Stimulated activated naive CD4-positive, alpha-beta T cell (primary cell): Measurements from ENCODE around the gene FYCO1.
"Not testable (repeated sequence)": the region's sequence is repeated elsewhere in the genome, so short reads cannot be mapped to it uniquely, and the experiment has no call there.

Experiments
- DNase-seq, 6 experiments: peaks; one replicate each; lab custom pipeline; 2025; lab: John Stamatoyannopoulos, UW

Gene FYCO1

GRCh38 chr3:46010519-46011113 is 15.0 kb upstream of the FYCO1 start:
- DNase-seq = no peak

GRCh38 chr3:46008058-46008457 is 12.4 kb upstream of the FYCO1 start:
- DNase-seq = no peak

GRCh38 chr3:46007280-46007679 is 11.7 kb upstream of the FYCO1 start:
- no peak for DNase-seq

DNA sequence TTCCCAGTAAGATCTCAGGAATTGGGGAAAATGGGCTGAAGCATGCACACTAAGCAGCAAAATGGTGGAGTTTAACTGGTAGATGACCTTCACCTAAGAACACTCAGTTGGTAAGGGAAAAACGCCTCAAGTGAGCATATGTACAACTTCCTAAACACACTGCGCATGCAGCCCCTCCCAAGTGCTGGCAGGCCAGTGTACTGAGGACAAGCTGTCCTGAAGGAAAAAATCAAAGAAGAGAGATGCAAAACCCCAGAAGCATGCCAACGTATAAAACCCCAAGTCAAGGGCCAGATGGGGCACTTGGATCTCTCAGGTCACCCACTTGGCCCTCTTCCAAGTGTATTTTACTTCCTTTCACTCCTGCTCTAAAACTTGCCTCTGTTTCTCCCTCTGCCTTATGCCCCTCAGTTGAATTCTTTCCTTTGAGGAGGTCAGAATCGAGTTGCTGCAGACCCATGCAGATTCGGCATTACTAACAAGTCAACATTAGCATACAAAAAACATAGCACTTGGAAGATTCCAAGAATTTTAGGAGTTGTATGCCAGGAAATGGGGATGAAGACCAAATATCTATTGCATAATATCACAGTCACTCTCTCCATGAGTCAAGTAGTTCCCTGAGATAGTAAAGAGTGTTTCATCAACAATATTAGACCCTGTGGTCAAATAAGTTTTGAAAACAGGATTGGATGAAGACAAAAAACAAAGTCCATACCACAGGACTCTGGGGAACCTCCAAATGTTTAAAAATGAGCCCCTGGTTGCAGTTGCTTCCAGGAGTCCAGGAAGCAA is 10.8 kb upstream of the FYCO1 start:
- no peak for DNase-seq

DNA sequence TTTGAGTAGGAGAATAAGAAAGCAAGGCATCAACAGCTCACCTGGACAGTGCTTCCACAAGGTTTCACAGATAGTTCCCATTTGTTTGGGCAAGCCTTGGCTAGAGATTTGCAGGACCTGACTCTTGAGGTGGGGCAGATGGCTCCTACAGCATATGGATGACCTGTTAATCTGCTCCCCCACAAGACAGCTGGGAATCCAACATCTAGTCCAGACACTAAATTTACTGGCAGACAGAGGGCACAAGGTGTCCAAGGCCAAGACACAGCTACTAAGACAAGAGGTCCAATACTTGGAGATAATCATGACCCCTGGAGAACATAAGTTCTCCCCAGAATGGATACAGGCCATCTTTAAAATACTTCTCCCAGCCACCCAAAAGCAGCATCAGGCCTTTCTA is 8.1 kb upstream of the FYCO1 start:
- not testable (repeated sequence) for DNase-seq

- DNase-seq = no peak
Measured at GRCh38 chr3:46001178-46001577, 5.6 kb upstream of the FYCO1 start.

GRCh38 chr3:45997942-45998341 is 2.3 kb upstream of the FYCO1 start:
- DNase-seq = no peak

DNA sequence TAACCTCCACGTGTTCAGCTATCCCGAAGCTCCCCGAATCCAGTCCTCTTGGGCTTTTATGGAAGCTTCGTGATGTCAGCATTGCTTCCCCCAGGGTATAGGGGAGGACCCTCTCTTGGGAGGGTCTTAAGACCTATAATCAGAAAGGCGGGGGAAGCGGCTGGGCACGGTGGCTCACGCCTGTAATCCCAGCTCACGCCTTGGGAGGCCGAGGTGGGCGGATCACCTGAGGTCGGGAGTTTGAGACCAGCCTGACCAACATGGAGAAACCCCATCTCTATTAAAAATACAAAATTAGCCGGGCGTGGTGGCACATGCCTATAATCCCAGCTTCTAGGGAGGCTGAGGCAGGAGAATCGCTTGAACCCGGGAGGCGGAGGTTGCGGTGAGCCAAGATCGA is 1.9 kb upstream of the FYCO1 start:
- DNase-seq = not testable (repeated sequence)

- no peak for DNase-seq
Measured at GRCh38 chr3:45994419-45995235, 997 bp downstream of the FYCO1 start.

GRCh38 chr3:45993421-45994027 is 2.1 kb downstream of the FYCO1 start:
- no peak for DNase-seq

DNA sequence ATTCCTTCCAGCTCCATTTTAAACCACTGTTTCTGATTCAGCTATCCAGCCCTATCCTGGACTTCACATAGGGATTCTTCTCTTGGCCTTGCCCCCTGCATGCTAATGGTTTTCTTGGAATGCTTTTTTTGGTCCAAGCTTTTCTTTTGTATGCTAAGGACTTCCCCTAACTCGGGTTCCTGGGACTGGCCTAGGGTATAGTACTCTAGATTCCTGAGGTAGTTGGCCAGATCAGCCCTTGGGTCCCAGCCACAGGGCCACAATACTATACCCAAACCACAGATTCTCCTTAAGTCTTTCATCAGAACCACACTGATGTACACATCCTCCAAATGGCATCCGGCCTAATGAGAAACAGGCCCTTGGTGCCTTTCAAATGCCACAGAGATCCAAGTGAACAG is 2.8 kb downstream of the FYCO1 start:
- no peak for DNase-seq

DNA sequence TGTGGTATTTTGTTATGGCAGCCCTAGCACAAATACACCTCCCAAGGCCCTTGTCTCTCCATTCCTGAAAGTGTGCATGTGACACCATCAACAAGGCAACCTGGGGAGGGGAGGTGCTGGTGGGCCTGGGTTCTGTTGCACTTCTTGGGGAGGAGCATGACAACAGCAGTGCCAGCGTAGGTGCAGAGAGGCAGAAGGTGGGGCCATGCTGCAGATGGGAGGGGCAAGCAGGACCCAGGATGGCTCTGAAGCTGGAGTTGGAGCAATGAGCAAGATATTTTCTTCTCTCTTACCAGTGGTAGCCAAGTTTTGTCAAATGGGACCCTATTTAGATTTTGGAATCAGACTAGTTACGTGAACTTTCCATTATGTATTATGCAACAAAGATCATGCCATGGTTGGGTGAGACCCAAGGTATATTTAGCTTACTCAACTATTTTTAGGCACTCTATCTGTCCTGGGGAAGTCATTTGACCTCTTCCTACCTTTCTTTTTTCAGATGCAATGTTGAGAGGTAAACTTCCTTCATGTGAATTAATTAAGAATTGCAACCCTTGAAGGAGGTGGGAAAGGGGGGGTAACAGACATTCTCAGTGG is 3.4 kb downstream of the FYCO1 start:
- no peak for DNase-seq

GRCh38 chr3:45991341-45991740 is 4.3 kb downstream of the FYCO1 start:
- DNase-seq = no peak

DNA sequence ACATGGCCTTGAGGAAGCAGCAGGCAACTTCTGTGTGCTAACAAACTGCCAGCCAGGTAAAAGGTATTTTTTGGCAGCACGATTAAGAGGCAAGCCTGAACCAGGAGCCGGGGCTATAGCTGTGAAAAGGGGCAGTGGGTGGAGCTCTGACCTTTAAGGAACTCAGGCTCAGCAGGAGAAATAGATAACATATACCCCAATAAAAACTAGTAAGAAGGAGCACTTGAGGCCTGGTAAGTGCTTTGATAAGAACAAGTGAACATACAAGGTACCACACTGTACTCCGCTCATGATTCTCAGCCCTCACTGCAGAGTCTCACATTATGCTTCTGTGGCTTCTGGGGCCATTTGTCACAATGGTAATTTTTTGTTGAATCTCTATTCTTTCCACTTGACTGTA is 5.4 kb downstream of the FYCO1 start:
- DNase-seq = no peak

GRCh38 chr3:45988804-45989203 is 6.8 kb downstream of the FYCO1 start:
- DNase-seq = no peak

DNA sequence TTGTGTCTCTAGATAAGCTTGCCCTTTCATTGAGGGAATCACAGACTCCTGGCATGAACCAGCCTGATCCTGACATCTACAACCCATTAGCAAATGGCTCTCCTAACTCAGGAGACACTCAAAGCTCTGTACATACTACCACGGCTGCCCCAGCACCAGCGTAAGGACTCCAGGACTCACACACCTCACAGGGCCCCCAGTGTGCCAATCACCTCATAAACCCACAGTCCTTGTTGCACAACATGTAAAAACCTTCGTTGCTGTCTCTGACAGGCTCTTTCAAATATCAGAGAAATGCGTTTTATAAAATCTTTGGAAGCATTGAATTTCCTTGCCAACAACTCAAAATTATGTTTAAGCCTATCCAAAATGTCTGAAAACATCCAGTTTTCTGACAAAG is 7.3 kb downstream of the FYCO1 start:
- no peak for DNase-seq

GRCh38 chr3:45987368-45988291 is 8.0 kb downstream of the FYCO1 start:
- DNase-seq = no peak

GRCh38 chr3:45986303-45986982 is 9.2 kb downstream of the FYCO1 start:
- no peak for DNase-seq

DNA sequence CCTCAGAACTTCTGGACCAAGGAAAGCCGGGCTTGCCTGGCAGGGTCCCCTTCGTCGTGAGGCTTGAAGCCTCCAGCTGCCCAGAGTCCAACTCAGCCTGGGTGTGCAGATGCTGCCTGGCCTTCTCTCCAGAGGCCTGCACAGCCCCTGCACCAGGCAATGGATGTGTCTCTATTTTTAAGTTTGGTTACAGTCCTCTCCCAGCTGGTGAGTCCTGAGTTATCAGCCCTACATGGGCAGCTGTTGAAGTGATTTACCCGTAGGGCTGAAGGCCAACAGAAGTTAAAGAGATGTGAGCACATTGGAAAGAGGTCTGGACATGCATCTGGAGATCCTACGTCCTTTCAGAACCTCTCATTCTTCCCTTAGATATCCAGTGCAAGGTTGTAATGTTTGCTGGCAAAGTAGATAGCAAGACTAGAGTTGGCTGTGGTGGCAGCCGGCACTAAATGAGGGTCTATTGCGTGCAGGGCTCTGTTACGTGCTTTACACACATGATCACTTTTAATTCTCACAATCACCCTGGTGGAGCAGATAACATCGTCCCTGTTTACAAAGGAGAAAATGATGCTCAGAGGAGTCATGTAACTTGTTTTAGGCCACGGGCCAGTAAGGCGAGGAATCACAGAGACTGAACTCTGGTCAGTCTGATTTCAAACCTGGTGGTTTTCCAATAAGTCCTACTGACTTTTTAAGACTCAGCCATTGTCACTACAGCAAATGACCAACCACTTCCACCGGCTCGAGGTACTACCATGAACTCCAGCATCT is 9.9 kb downstream of the FYCO1 start:
- no peak for DNase-seq
